Naive thymus-derived CD4-positive, alpha-beta T cell (primary cell): Measurements from ENCODE around the gene SLC12A5. TPM values are rescaled to one million over a fixed set of nuclear protein-coding genes. Genes with fewer than 3 reads are reported as not detected.

Experiments
- ATAC-seq: fragments of 150-1000 bp; cut with Tn5 transposase; 2 replicates; pipeline ENCODE4 v1.10.0; 2021; ENCODE audit warnings: mild to moderate bottlenecking, moderate library complexity
- CTCF ChIA-PET: fragments of 350-600 bp; sonication (Branson Sonifier 250); formaldehyde crosslinking; loops from one replicate; lab custom pipeline; 2021; ENCODE audit warnings: antibody characterized with exemption; lab: Charles Lee
- POLR2A ChIA-PET: fragments of 350-600 bp; sonication (Branson Sonifier 250); formaldehyde crosslinking; loops from one replicate; lab custom pipeline; 2021; ENCODE audit warnings: antibody characterized with exemption, inconsistent platforms; lab: Charles Lee
- DNase-seq, 9 donors: peaks; one replicate each; pipeline versions ENCODE4 v3.0.0 to v3.0.0-alpha.2; 2020 to 2022; ENCODE audit warnings: mixed read lengths in 1 of 9
- H3K27ac ChIP-seq: one replicate; pipeline ENCODE4 v1.7.0; 2013; ENCODE audit warnings: mild to moderate bottlenecking, low read depth, low read length, moderate library complexity
- H3K27me3 ChIP-seq, 2 donors: one replicate each; pipeline ENCODE4 v1.7.0; 2013; ENCODE audit warnings: low read length in 2 of 2, mild to moderate bottlenecking in 2 of 2, moderate library complexity in 2 of 2; ENCODE audit not compliant: control insufficient read depth in 2 of 2, insufficient read depth in 2 of 2
- H3K36me3 ChIP-seq, 3 experiments: 1 replicate in 2 of 3; 2 replicates in 1 of 3; pipeline ENCODE4 v1.7.0; 2013; ENCODE audit warnings: low read length in 3 of 3, mild to moderate bottlenecking in 3 of 3, moderate library complexity in 1 of 3; ENCODE audit not compliant: insufficient read depth in 3 of 3, control insufficient read depth in 2 of 3
- H3K4me1 ChIP-seq, 2 donors: one replicate each; pipeline ENCODE4 v1.7.0; 2013; ENCODE audit warnings: low read length in 2 of 2, mild to moderate bottlenecking in 2 of 2, moderate library complexity in 1 of 2; ENCODE audit not compliant: control insufficient read depth in 2 of 2, insufficient read depth in 2 of 2
- H3K4me3 ChIP-seq: 2 replicates; pipeline ENCODE4 v1.7.0; 2013; ENCODE audit warnings: mild to moderate bottlenecking, low read length
- H3K9me3 ChIP-seq, 3 experiments: 1 replicate in 2 of 3; 2 replicates in 1 of 3; pipeline ENCODE4 v1.7.0; 2013; ENCODE audit warnings: low read length in 3 of 3; ENCODE audit not compliant: control insufficient read depth in 2 of 3
- H3K27ac Mint-ChIP-seq, 9 donors: one replicate each; pipeline ENCODE4 v1.8.0; 2020 to 2022; ENCODE audit warnings: mixed read lengths in 9 of 9, mild to moderate bottlenecking in 8 of 9, moderate library complexity in 5 of 9, inconsistent platforms in 2 of 9
- H3K27me3 Mint-ChIP-seq, 5 donors: one replicate each; pipeline ENCODE4 v1.8.0; 2021 to 2022; ENCODE audit warnings: mixed read lengths in 5 of 5, mild to moderate bottlenecking in 1 of 5
- H3K36me3 Mint-ChIP-seq, 5 donors: one replicate each; pipeline ENCODE4 v1.8.0; 2020 to 2022; ENCODE audit warnings: mixed read lengths in 5 of 5, mild to moderate bottlenecking in 3 of 5, inconsistent platforms in 1 of 5
- H3K4me1 Mint-ChIP-seq, 7 donors: one replicate each; pipeline ENCODE4 v1.8.0; 2020 to 2022; ENCODE audit warnings: mixed read lengths in 7 of 7, mild to moderate bottlenecking in 3 of 7, inconsistent platforms in 1 of 7
- H3K4me3 Mint-ChIP-seq, 10 donors: one replicate each; pipeline ENCODE4 v1.8.0; 2020 to 2022; ENCODE audit warnings: mild to moderate bottlenecking in 10 of 10, mixed read lengths in 10 of 10, moderate library complexity in 6 of 10, inconsistent platforms in 2 of 10
- H3K9me3 Mint-ChIP-seq, 11 donors: one replicate each; pipeline ENCODE4 v1.8.0; 2020 to 2022; ENCODE audit warnings: mixed read lengths in 11 of 11, mild to moderate bottlenecking in 4 of 11, inconsistent platforms in 1 of 11, moderate library complexity in 1 of 11
- intact Hi-C, 2 donors: fragments of 100-400 bp; cut with micrococcal nuclease; formaldehyde crosslinking; loops; one replicate each; pipeline ENCODE4 v1.15.1; 2023
- polyA plus RNA-seq, 2 donors: library from polyadenylated mRNA; unstranded; fragments of 300-500 nt; fragmentation: Illumina TruSeq; gene quantifications; one replicate each; pipeline ENCODE4 v1.2.3, GENCODE V29; 2021
- total RNA-seq, 6 experiments: library from RNA in 5 of 6; stranded (reverse) in 5 of 6; gene quantifications; 1 replicate in 5 of 6; 2 replicates in 1 of 6; pipeline ENCODE4 v1.2.3 and lab custom pipeline; 2021 to 2026

The SLC12A5 gene
- total and polyA plus RNA-seq, 7 experiments from 2014 or later = not detected

DNA sequence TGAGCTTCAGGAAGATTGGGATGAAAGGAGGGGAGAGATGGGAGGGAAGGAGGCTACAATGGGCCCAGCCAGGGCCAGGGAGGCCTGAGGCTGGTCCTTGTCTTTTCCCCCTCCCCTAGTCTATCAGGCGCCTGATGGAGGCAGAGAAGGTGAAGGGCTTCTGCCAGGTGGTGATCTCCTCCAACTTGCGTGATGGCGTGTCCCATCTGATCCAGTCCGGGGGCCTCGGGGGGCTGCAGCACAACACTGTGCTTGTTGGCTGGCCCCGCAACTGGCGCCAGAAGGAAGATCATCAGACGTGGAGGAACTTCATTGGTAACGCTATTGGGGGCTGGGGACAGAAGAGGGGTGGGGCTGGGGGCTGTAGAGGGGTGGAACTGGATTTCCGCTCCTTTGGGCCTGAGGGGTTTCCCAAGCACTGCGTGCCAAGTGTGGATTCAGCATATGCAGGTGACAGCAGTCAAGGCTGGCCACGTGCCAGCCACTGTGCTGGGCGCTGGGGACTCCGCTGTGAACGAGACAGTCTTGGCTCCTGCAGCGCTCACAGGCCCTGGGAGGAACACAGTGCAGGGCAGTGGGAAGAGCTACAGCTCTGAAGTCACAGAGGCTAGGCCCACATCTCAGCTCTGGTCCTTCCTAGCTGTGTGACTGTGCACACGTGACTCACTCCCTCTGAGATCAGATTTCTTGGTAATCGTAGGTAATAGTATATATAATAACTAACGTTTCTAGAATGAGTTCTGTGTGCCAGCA lies 22.7 kb downstream of the SLC12A5 start:
- Histone ChIP-seq H3K9me3 (no peaks in the 10 kb centered on the region), H3K4me1 (no peaks in the 10 kb centered on the region), H3K36me3 (no peaks in the 10 kb centered on the region), H3K4me3 (no peak overlapping the region), H3K27ac (no peak overlapping the region), H3K27me3 (no peaks in the 10 kb centered on the region)
- H3K27ac Mint-ChIP-seq = no peak overlapping the region
- ATAC-seq = no peak
- H3K4me1 Mint-ChIP-seq = peaks cover 0 to 1% (median 0%) of the 10 kb centered on the region in 7 donors
- H3K9me3 Mint-ChIP-seq = peaks cover 0 to 4% (median 0%) of the 10 kb centered on the region in 11 donors
- H3K36me3 Mint-ChIP-seq = no peaks in the 10 kb centered on the region
- no peak for DNase-seq
- intact Hi-C loops = no loop called here
- H3K4me3 Mint-ChIP-seq = no peak overlapping the region
- H3K27me3 Mint-ChIP-seq = peaks cover 20 to 28% (median 24%) of the 10 kb centered on the region in 5 donors
- ChIA-PET POLR2A (no interaction called here), CTCF (no interaction called here)

DNA sequence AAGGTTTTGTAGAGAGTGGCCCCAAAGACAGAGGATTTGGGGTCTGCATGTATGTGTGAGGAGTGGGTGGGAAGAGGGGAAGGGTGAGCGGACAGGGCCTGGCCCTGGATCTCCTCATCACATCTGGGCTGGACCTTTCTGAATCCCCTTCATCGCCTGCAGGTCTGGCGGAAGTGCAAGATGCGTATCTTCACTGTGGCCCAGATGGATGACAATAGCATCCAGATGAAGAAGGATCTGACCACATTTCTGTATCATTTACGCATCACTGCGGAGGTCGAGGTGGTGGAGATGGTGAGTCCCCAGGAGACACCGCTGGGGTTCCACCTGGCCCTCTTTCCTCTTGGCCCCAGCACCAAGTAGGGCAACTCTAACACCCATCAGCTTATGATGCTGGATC lies 24.4 kb downstream of the SLC12A5 start:
- Mint-ChIP-seq H3K4me3 (no peak overlapping the region), H3K27ac (no peak overlapping the region), H3K27me3 (peaks cover 20 to 33% (median 25%) of the 10 kb centered on the region in 5 donors), H3K9me3 (peaks cover 0 to 4% (median 0%) of the 10 kb centered on the region in 11 donors), H3K36me3 (no peaks in the 10 kb centered on the region), H3K4me1 (peaks cover 4 to 6% (median 5%) of the 10 kb centered on the region in 7 donors)
- no peak for ATAC-seq
- Histone ChIP-seq H3K4me1 (no peaks in the 10 kb centered on the region), H3K9me3 (no peaks in the 10 kb centered on the region), H3K36me3 (no peaks in the 10 kb centered on the region), H3K27me3 (no peaks in the 10 kb centered on the region), H3K4me3 (no peak overlapping the region), H3K27ac (no peak overlapping the region)
- ChIA-PET POLR2A (no interaction called here), CTCF (no interaction called here)
- DNase-seq = no peak
- intact Hi-C loops = no loop called here

DNA sequence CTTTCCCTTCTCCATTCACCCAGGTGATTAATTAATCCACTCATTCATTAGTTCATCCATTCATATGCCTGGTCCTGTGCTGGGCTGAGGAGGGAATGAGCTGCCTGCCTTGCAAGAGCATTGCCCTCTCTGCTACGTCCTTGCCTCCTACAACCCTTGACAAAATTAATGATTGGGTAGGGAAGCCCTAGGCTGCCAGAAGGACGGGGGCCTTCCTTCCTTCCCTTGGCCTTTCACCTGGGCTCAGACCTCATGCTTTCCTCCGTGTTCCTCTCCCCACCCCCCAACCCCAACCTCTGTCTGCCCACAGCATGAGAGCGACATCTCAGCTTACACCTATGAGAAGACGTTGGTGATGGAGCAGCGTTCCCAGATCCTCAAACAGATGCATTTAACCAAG lies 25.6 kb downstream of the SLC12A5 start:
- peaks cover 6 to 17% (median 15%) of the 10 kb centered on the region in 7 donors for H3K4me1 Mint-ChIP-seq
- H3K4me1 ChIP-seq = peaks cover 0 to 4% of the 10 kb centered on the region in 2 donors
- H3K27ac Mint-ChIP-seq = no peak overlapping the region
- intact Hi-C loops = no loop called here
- H3K9me3 Mint-ChIP-seq = peaks cover 0 to 3% (median 0%) of the 10 kb centered on the region in 11 donors
- peaks cover 0 to 5% (median 1%) of the 10 kb centered on the region in 5 donors for H3K36me3 Mint-ChIP-seq
- H3K27ac ChIP-seq = no peak overlapping the region
- peaks cover 27 to 43% (median 34%) of the 10 kb centered on the region in 5 donors for H3K27me3 Mint-ChIP-seq
- DNase-seq = no peak
- ChIA-PET CTCF (no interaction called here), POLR2A (no interaction called here)
- no peaks in the 10 kb centered on the region for H3K27me3 ChIP-seq
- no peak for ATAC-seq
- no peak overlapping the region for H3K4me3 Mint-ChIP-seq
- no peak overlapping the region for H3K4me3 ChIP-seq
- H3K36me3 ChIP-seq = no peaks in the 10 kb centered on the region
- no peaks in the 10 kb centered on the region for H3K9me3 ChIP-seq

DNA sequence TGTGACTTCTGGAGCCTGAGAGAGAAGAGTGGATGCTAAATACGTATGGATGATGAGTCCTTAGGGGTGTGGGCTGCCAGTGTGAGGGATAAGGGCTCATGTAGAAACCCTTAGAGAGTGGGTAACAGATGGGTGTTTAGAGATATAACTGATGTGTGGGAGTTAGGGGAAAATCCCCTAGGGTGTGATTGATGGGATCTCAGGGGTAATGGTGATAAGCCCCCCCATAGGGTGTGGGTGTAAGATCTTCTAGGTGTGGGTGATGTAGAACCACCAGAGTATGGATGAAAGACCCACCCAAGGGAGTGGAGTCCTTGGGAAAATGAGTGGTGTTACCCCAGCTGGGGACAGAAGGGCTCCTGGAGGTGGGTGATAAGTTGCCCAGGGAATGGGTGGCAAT lies 26.3 kb downstream of the SLC12A5 start:
- CTCF ChIA-PET = no interaction called here
- peaks cover 0 to 2% (median 0%) of the 10 kb centered on the region in 3 experiments for H3K36me3 ChIP-seq
- no peak overlapping the region for H3K4me3 Mint-ChIP-seq
- POLR2A ChIA-PET = no interaction called here
- no peak overlapping the region for H3K27ac ChIP-seq
- peaks cover 13 to 22% (median 21%) of the 10 kb centered on the region in 7 donors for H3K4me1 Mint-ChIP-seq
- DNase-seq = no peak
- peaks cover 0 to 3% (median 0%) of the 10 kb centered on the region in 11 donors for H3K9me3 Mint-ChIP-seq
- peaks cover 27 to 47% (median 34%) of the 10 kb centered on the region in 5 donors for H3K27me3 Mint-ChIP-seq
- no peaks in the 10 kb centered on the region for H3K9me3 ChIP-seq
- intact Hi-C loops = no loop called here
- ATAC-seq = no peak
- peaks cover under 1 to 11% (median 6%) of the 10 kb centered on the region in 5 donors for H3K36me3 Mint-ChIP-seq
- H3K4me3 ChIP-seq = no peak overlapping the region
- H3K4me1 ChIP-seq = peaks cover 5 to 8% of the 10 kb centered on the region in 2 donors
- no peak overlapping the region for H3K27ac Mint-ChIP-seq
- H3K27me3 ChIP-seq = no peaks in the 10 kb centered on the region

DNA sequence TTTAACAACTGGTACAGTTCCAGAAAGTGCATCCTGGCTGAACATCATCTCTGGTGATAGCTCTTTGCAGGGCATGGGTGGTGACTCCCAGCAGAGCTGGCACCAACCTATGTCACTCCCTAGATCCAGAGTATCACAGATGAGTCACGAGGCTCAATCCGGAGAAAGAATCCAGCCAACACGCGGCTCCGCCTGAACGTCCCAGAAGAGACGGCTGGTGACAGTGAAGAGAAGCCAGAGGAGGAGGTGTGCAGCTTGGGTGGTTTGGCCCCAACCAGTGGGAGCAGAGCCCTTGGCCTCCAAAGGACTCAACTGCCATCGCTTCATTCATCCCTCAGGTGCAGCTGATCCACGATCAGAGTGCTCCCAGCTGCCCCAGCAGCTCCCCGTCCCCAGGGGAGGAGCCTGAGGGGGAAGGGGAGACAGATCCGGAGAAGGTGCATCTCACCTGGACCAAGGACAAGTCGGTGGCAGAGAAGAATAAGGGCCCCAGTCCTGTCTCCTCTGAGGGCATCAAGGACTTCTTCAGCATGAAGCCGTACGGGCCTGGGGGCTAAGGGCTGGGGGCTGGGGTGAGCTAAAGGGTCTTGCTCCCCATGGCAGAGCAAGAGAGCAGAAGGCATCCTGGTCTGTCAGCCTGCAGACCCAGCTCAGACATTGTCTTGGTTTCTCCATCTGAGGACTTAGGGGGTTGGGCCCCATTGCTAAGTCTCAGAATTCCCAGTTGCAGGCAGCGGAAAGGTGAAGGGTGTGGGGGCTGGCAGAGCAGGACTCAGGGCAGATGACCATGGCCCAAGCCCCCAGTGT lies 27.2 kb downstream of the SLC12A5 start:
- intact Hi-C loops = no loop called here
- Histone ChIP-seq H3K9me3 (no peaks in the 10 kb centered on the region), H3K27me3 (no peaks in the 10 kb centered on the region), H3K36me3 (peaks cover 0 to 10% (median 4%) of the 10 kb centered on the region in 3 experiments), H3K4me1 (peaks cover 14 to 17% of the 10 kb centered on the region in 2 donors), H3K4me3 (no peak overlapping the region), H3K27ac (no peak overlapping the region)
- H3K4me3 Mint-ChIP-seq = peak overlapping the region in 1 of 10 donors; percentile 56
- peaks cover 7 to 20% (median 13%) of the 10 kb centered on the region in 5 donors for H3K36me3 Mint-ChIP-seq
- peaks cover 0 to 4% (median 0%) of the 10 kb centered on the region in 11 donors for H3K9me3 Mint-ChIP-seq
- no peak for ATAC-seq
- CTCF ChIA-PET = no interaction called here
- peaks cover 29 to 47% (median 36%) of the 10 kb centered on the region in 5 donors for H3K27me3 Mint-ChIP-seq
- POLR2A ChIA-PET = no interaction called here
- H3K27ac Mint-ChIP-seq = no peak overlapping the region
- peaks cover 21 to 32% (median 31%) of the 10 kb centered on the region in 7 donors for H3K4me1 Mint-ChIP-seq
- no peak for DNase-seq

DNA sequence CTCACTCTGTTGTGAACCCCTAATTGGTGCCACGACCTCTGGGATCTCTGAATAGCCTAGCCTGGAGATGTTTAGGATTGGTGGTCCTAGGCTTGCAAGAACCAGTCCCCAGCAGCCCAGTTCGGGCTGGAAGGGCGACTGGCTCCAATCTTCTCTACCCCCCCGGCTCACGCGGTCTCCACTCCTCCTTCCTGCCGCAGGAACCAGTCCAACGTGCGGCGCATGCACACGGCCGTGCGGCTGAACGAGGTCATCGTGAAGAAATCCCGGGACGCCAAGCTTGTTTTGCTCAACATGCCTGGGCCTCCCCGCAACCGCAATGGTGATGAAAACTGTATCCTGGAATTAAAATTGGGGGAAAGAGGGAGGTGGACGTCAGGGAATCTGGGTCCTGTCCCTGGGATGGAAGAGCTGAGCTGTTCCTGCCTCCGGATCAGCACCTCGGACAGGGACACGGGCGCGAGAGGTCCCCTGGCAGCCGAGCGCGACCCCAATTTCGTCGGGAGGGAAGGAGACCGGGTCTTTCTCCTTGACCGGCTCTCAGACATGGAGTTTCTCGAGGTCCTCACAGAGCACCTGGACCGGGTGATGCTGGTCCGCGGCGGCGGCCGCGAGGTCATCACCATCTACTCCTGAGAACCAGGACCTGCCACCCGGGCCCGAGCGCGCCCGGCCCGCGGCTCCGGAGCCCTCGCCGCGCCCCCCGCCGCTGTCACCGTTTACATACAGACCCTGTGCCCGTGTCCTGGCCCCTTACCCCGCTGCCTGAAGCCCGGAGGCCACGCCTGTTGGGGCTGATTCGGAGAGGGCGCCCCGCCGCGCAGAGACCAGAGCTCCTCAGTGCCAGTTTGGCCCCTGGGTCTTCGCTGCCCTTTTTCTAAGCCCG lies 28.2 kb downstream of the SLC12A5 start:
- no peak overlapping the region for H3K27ac ChIP-seq
- Mint-ChIP-seq H3K4me3 (peak overlapping the region in 1 of 10 donors; percentile 56), H3K9me3 (peaks cover 0 to 4% (median 0%) of the 10 kb centered on the region in 11 donors), H3K4me1 (peaks cover 28 to 41% (median 40%) of the 10 kb centered on the region in 7 donors), H3K27me3 (peaks cover 26 to 46% (median 36%) of the 10 kb centered on the region in 5 donors), H3K27ac (no peak overlapping the region), H3K36me3 (peaks cover 9 to 30% (median 23%) of the 10 kb centered on the region in 5 donors)
- ChIA-PET CTCF (no interaction called here), POLR2A (no interaction called here)
- peaks cover 7 to 20% (median 9%) of the 10 kb centered on the region in 3 experiments for H3K36me3 ChIP-seq
- intact Hi-C loops = no loop called here
- DNase-seq (peak in 1 of 9 donors; percentile 21), ATAC-seq (no peak)
- H3K9me3 ChIP-seq = no peaks in the 10 kb centered on the region
- H3K4me1 ChIP-seq = peaks cover 24% of the 10 kb centered on the region in 2 donors
- no peaks in the 10 kb centered on the region for H3K27me3 ChIP-seq
- H3K4me3 ChIP-seq = no peak overlapping the region
